Progenitor cell of endocrine pancreas (in vitro differentiated cells): ENCODE measurements around the gene CHID1. TPM values are rescaled to one million over a fixed set of nuclear protein-coding genes. Genes with fewer than 3 reads are reported as not detected.
A peak's percentile ranks its signal among the peaks of the same experiment; 100 is the strongest.

Experiments
- DNase-seq: peaks from one replicate; pipeline ENCODE4 v3.0.0; 2021; ENCODE audit warnings: low spot score; ENCODE audit not compliant: unreplicated experiment
- H3K27ac Mint-ChIP-seq: 2 replicates; pipeline ENCODE4 v1.8.0; 2021; ENCODE audit warnings: mild to moderate bottlenecking, moderate library complexity, mixed read lengths
- H3K27me3 Mint-ChIP-seq: 2 replicates; pipeline ENCODE4 v1.8.0; 2021; ENCODE audit warnings: mixed read lengths
- H3K36me3 Mint-ChIP-seq: 2 replicates; pipeline ENCODE4 v1.8.0; 2022; ENCODE audit warnings: mixed read lengths; ENCODE audit not compliant: insufficient read depth
- H3K4me1 Mint-ChIP-seq: 2 replicates; pipeline ENCODE4 v1.8.0; 2021; ENCODE audit warnings: low read depth, mixed read lengths
- H3K4me3 Mint-ChIP-seq: 2 replicates; pipeline ENCODE4 v1.8.0; 2021; ENCODE audit warnings: low read depth, mild to moderate bottlenecking, moderate library complexity, mixed read lengths
- H3K9me3 Mint-ChIP-seq: 2 replicates; pipeline ENCODE4 v1.8.0; 2021; ENCODE audit warnings: low read depth, mixed read lengths
- CTCF ChIP-seq: fragments of 200-600 bp; sonication (generic); IDR thresholded peaks from one replicate; pipeline ENCODE4 v1.5.0; 2021; ENCODE audit warnings: antibody characterized with exemption, mild to moderate bottlenecking; ENCODE audit not compliant: unreplicated experiment
- total RNA-seq: library from RNA; stranded (reverse); gene quantifications from 2 replicates; pipeline ENCODE4 v1.2.1, GENCODE V29; 2021

Gene CHID1
- total RNA-seq, 1 donor from 2014 or later, result 87.0 TPM

- no peaks in the 10 kb centered on the region for H3K36me3 Mint-ChIP-seq
- H3K27ac Mint-ChIP-seq, result peak overlapping the region; percentile 64
- no peaks in the 10 kb centered on the region for H3K9me3 Mint-ChIP-seq
- DNase-seq, result peak; percentile 37
- TF ChIP-seq CTCF, result no peak
- H3K27me3 Mint-ChIP-seq, result peaks cover 3% of the 10 kb centered on the region
- H3K4me1 Mint-ChIP-seq, result peaks cover 15% of the 10 kb centered on the region
- H3K4me3 Mint-ChIP-seq, result peak overlapping the region; percentile 67
Measured at GRCh38 chr11:843818-844692, 66.6 kb downstream of the CHID1 start.

GRCh38 chr11:843086-843734 lies 67.4 kb downstream of the CHID1 start:
- Mint-ChIP-seq H3K4me1 (peaks cover 15% of the 10 kb centered on the region), H3K9me3 (no peaks in the 10 kb centered on the region), H3K36me3 (no peaks in the 10 kb centered on the region), H3K4me3 (peak overlapping the region; percentile 67), H3K27me3 (peaks cover 3% of the 10 kb centered on the region), H3K27ac (peak overlapping the region; percentile 56)
- peak; percentile 37 for TF ChIP-seq CTCF
- DNase-seq, result no peak

- H3K27ac Mint-ChIP-seq, result peak within 1 kb of the TSS; percentile 92
- no peak for TF ChIP-seq CTCF
- peaks cover 15% of the 10 kb centered on the region for H3K4me1 Mint-ChIP-seq
- peaks cover 3% of the 10 kb centered on the region for H3K27me3 Mint-ChIP-seq
- peak; percentile 77 for DNase-seq
- H3K4me3 Mint-ChIP-seq, result peak within 1 kb of the TSS; percentile 84
- no peaks in the 10 kb centered on the region for H3K9me3 Mint-ChIP-seq
- no peaks in the 10 kb centered on the region for H3K36me3 Mint-ChIP-seq
Measured at GRCh38 chr11:842370-843002, 68.1 kb downstream of the CHID1 start, which contains the start of the genes POLR2L and TSPAN4. Gene POLR2L (minus strand): TSS chr11:842529. CDS start chr11:842508, 21 bp downstream. Gene TSPAN4 (plus strand): TSS chr11:842852. CDS start chr11:850305, 7,453 bp downstream.

GRCh38 chr11:841981-842369 lies 68.6 kb downstream of the CHID1 start:
- H3K27ac Mint-ChIP-seq, result peak overlapping the region; percentile 92
- peaks cover 3% of the 10 kb centered on the region for H3K27me3 Mint-ChIP-seq
- no peaks in the 10 kb centered on the region for H3K9me3 Mint-ChIP-seq
- no peak for TF ChIP-seq CTCF
- H3K4me3 Mint-ChIP-seq, result peak overlapping the region; percentile 84
- peaks cover 15% of the 10 kb centered on the region for H3K4me1 Mint-ChIP-seq
- DNase-seq, result no peak
- no peaks in the 10 kb centered on the region for H3K36me3 Mint-ChIP-seq
